ENCODE data around the gene STARD6. TPM values are rescaled to one million over a fixed set of nuclear protein-coding genes. Genes with fewer than 3 reads are reported as not detected.

The STARD6 gene
- total RNA-seq, 1 experiment from 2014 or later: not detected

GRCh38 chr18:54396760-54397159 is 39.1 kb upstream of the STARD6 start:
- no TSS peak for BruUV-seq (replicated peaks)
- TF ChIP-seq POLR2AphosphoS5 (IDR thresholded peaks at IDR 0.05; ENCODE audit: low read depth, low read length) (no peak), SIN3A (IDR thresholded peaks at IDR 0.05; ENCODE audit: borderline replicate concordance, insufficient read depth, low read depth, low read length) (no peak), TCF7L2 (IDR thresholded peaks at IDR 0.05; ENCODE audit: low read depth, low read length) (no peak)
- TF ChIP-seq, protein P1, sequence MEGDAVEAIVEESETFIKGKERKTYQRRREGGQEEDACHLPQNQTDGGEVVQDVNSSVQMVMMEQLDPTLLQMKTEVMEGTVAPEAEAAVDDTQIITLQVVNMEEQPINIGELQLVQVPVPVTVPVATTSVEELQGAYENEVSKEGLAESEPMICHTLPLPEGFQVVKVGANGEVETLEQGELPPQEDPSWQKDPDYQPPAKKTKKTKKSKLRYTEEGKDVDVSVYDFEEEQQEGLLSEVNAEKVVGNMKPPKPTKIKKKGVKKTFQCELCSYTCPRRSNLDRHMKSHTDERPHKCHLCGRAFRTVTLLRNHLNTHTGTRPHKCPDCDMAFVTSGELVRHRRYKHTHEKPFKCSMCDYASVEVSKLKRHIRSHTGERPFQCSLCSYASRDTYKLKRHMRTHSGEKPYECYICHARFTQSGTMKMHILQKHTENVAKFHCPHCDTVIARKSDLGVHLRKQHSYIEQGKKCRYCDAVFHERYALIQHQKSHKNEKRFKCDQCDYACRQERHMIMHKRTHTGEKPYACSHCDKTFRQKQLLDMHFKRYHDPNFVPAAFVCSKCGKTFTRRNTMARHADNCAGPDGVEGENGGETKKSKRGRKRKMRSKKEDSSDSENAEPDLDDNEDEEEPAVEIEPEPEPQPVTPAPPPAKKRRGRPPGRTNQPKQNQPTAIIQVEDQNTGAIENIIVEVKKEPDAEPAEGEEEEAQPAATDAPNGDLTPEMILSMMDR (IDR thresholded peaks at IDR 0.05): no peak
- TF ChIP-seq, protein P2, sequence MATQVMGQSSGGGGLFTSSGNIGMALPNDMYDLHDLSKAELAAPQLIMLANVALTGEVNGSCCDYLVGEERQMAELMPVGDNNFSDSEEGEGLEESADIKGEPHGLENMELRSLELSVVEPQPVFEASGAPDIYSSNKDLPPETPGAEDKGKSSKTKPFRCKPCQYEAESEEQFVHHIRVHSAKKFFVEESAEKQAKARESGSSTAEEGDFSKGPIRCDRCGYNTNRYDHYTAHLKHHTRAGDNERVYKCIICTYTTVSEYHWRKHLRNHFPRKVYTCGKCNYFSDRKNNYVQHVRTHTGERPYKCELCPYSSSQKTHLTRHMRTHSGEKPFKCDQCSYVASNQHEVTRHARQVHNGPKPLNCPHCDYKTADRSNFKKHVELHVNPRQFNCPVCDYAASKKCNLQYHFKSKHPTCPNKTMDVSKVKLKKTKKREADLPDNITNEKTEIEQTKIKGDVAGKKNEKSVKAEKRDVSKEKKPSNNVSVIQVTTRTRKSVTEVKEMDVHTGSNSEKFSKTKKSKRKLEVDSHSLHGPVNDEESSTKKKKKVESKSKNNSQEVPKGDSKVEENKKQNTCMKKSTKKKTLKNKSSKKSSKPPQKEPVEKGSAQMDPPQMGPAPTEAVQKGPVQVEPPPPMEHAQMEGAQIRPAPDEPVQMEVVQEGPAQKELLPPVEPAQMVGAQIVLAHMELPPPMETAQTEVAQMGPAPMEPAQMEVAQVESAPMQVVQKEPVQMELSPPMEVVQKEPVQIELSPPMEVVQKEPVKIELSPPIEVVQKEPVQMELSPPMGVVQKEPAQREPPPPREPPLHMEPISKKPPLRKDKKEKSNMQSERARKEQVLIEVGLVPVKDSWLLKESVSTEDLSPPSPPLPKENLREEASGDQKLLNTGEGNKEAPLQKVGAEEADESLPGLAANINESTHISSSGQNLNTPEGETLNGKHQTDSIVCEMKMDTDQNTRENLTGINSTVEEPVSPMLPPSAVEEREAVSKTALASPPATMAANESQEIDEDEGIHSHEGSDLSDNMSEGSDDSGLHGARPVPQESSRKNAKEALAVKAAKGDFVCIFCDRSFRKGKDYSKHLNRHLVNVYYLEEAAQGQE (IDR thresholded peaks at IDR 0.05; ENCODE audit: insufficient read depth in 1 of 2, low read depth in 2 of 2, low read length in 1 of 2): no peak
- Histone ChIP-seq H3K27me3 (ENCODE audit: control insufficient read depth, insufficient read depth, low read length) (no peaks in the 10 kb centered on the region), H3K9me3 (ENCODE audit: control insufficient read depth, insufficient read depth, low read depth, low read length) (no peaks in the 10 kb centered on the region), H3K4me3 (ENCODE audit: low read depth in 2 of 2, low read length in 2 of 2) (no peak overlapping the region), H3K36me3 (ENCODE audit: control insufficient read depth, insufficient read depth, low read length) (no peaks in the 10 kb centered on the region), H3K27ac (ENCODE audit: low read length) (no peak overlapping the region), H3K4me1 (ENCODE audit: control insufficient read depth, insufficient read depth, low read length) (no peaks in the 10 kb centered on the region)
- ChIA-PET POLR2A (no interaction called here), CTCF (no interaction called here)
- no peak for DNase-seq (ENCODE audit: low read depth, low spot score)
- intact Hi-C loops (cut with micrococcal nuclease; ENCODE audit: unreplicated experiment) (no loop called here), in situ Hi-C loops (cut with HindIII; ENCODE audit: low pct_unique_long_range_greater_than_20kb, low sequenced_read_pairs) (no loop called here)
- ATAC-seq: no peak

- ATAC-seq (no peak), DNase-seq (ENCODE audit: low read depth, low spot score) (no peak)
- H3K4me3 ChIP-seq (ENCODE audit: low read depth in 2 of 2, low read length in 2 of 2): no peak overlapping the region
- ChIA-PET POLR2A (no interaction called here), CTCF (interaction anchor here (0.6 kb wide), 1 partner anchor 209 kb away, joined by 3 read pairs; no protein-coding TSS in a partner anchor)
- in situ Hi-C loops (cut with HindIII; ENCODE audit: low pct_unique_long_range_greater_than_20kb, low sequenced_read_pairs) (no loop called here), intact Hi-C loops (cut with micrococcal nuclease; ENCODE audit: unreplicated experiment) (loop anchor here (5.0 kb wide), 1 partner anchor 279 kb away; no protein-coding TSS in a partner anchor)
- H3K36me3 ChIP-seq (ENCODE audit: control insufficient read depth, insufficient read depth, low read length): no peaks in the 10 kb centered on the region
- H3K9me3 ChIP-seq (ENCODE audit: control insufficient read depth, insufficient read depth, low read depth, low read length): no peaks in the 10 kb centered on the region
- no peaks in the 10 kb centered on the region for H3K27me3 ChIP-seq (ENCODE audit: control insufficient read depth, insufficient read depth, low read length)
- no peak overlapping the region for H3K27ac ChIP-seq (ENCODE audit: low read length)
- peaks cover 4% of the 10 kb centered on the region; the same call in 1 of the 2 replicates for H3K4me1 ChIP-seq (ENCODE audit: control insufficient read depth, insufficient read depth, low read length)
- BruUV-seq (replicated peaks): no TSS peak
- no peak for TF ChIP-seq SIN3A (IDR thresholded peaks at IDR 0.05; ENCODE audit: borderline replicate concordance, insufficient read depth, low read depth, low read length)
- no peak for TF ChIP-seq POLR2AphosphoS5 (IDR thresholded peaks at IDR 0.05; ENCODE audit: low read depth, low read length)
- TF ChIP-seq TCF7L2 (IDR thresholded peaks at IDR 0.05; ENCODE audit: low read depth, low read length): no peak
- TF ChIP-seq, protein P2 (IDR thresholded peaks at IDR 0.05; ENCODE audit: insufficient read depth in 1 of 2, low read depth in 2 of 2, low read length in 1 of 2): no peak
- TF ChIP-seq, protein P1 (IDR thresholded peaks at IDR 0.05): no peak
These were observed 36.1 kb upstream of the STARD6 start for GRCh38 chr18:54393648-54394294.
